ENCODE results near the gene PTPRA. TPM values are rescaled to one million over a fixed set of nuclear protein-coding genes. Genes with fewer than 3 reads are reported as not detected.
A peak's percentile ranks its signal among the peaks of the same experiment; 100 is the strongest.

Gene PTPRA
- total RNA-seq, 1 experiment from 2014 or later: 45.2 TPM

DNA sequence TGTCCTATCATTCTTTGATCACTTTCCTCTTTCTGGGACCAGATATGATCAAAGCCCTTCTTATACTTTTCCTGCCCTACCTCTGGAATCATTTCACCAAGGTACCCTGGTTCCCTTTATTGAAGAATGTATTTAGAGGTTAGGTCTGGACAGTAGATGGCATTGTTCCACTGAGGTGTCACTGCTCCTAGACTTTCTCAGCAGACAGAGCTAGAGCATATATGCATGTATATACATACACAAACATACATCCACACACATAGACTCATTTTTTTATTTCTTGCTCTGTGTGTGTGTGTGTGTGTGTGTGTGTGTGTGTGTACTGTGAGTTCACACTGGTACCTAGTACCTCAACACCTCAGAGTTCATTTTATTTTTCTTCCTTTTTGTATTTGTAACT is 40.9 kb downstream of the PTPRA start:
- Histone ChIP-seq H3K14ac (ENCODE audit: insufficient read depth, low read length) (no peak overlapping the region), H3K4me1 (ENCODE audit: insufficient read depth, low read length) (peaks cover 4% of the 10 kb centered on the region), H3K23ac (ENCODE audit: insufficient read length, low read depth, low read length) (no peak overlapping the region), H4K20me1 (ENCODE audit: control insufficient read depth, insufficient read depth, insufficient read length) (no peaks in the 10 kb centered on the region), H2BK120ac (ENCODE audit: low read depth, low read length, poor library complexity, severe bottlenecking) (no peak overlapping the region), H3K56ac (ENCODE audit: insufficient read length, low read depth, low read length) (no peak overlapping the region), H3K27me3 (ENCODE audit: insufficient read depth, low read length) (no peaks in the 10 kb centered on the region), H3K9ac (ENCODE audit: extremely low read depth, insufficient read length, low read length) (no peak overlapping the region), H4K8ac (replicated peaks; ENCODE audit: insufficient read length, low read depth, low read length) (no peak overlapping the region), H3T11ph (ENCODE audit: low read length) (no peak overlapping the region), H3K27ac (ENCODE audit: insufficient read length, low read depth, low read length) (no peak overlapping the region), H4K91ac (ENCODE audit: insufficient read length, low read depth, low read length) (no peak overlapping the region), H4K5ac (ENCODE audit: insufficient read length, low read depth, low read length) (no peak overlapping the region), H3K79me1 (ENCODE audit: insufficient read depth, low read depth, low read length, poor library complexity, severe bottlenecking) (peaks cover 3% of the 10 kb centered on the region), H3K4me2 (ENCODE audit: insufficient read depth, insufficient read length, low read length) (no peak overlapping the region), H3K18ac (ENCODE audit: insufficient read length, low read depth, low read length) (no peak overlapping the region), H2AK5ac (ENCODE audit: insufficient read length, low read length) (no peak overlapping the region), H3K9me3 (ENCODE audit: control insufficient read depth, low read depth, low read length) (no peaks in the 10 kb centered on the region), H2BK20ac (ENCODE audit: low read depth, low read length, poor library complexity, severe bottlenecking) (no peak overlapping the region), H3K4ac (ENCODE audit: low read depth, low read length) (no peak overlapping the region), H2BK15ac (ENCODE audit: low read depth, low read length) (no peak overlapping the region), H2AFZ (ENCODE audit: low read length) (no peak overlapping the region), H2BK5ac (ENCODE audit: insufficient read length, low read length) (no peak overlapping the region), H3K79me2 (ENCODE audit: insufficient read depth, low read length) (no peaks in the 10 kb centered on the region; the same call in 1 of the 2 replicates), H3K23me2 (ENCODE audit: insufficient read length, low read depth, low read length, poor library complexity, severe bottlenecking) (no peaks in the 10 kb centered on the region), H2BK12ac (ENCODE audit: insufficient read length, low read depth, low read length) (no peak overlapping the region)
- DNase-seq: no peak
- 0 out of 7 replicates have a peak overlapping the region, but pooled peaks of 1 of the 3 experiments have one; percentile 38 for H3K27ac Mint-ChIP-seq
- H3K4me1 Mint-ChIP-seq: peaks cover 16 to 23% of the 10 kb centered on the region in 2 experiments
- H3K9me3 Mint-ChIP-seq: no peaks in the 10 kb centered on the region
- TF ChIP-seq, protein P1, sequence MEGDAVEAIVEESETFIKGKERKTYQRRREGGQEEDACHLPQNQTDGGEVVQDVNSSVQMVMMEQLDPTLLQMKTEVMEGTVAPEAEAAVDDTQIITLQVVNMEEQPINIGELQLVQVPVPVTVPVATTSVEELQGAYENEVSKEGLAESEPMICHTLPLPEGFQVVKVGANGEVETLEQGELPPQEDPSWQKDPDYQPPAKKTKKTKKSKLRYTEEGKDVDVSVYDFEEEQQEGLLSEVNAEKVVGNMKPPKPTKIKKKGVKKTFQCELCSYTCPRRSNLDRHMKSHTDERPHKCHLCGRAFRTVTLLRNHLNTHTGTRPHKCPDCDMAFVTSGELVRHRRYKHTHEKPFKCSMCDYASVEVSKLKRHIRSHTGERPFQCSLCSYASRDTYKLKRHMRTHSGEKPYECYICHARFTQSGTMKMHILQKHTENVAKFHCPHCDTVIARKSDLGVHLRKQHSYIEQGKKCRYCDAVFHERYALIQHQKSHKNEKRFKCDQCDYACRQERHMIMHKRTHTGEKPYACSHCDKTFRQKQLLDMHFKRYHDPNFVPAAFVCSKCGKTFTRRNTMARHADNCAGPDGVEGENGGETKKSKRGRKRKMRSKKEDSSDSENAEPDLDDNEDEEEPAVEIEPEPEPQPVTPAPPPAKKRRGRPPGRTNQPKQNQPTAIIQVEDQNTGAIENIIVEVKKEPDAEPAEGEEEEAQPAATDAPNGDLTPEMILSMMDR (conservative IDR thresholded peaks at IDR 0.05): no peak
- H3K36me3 Mint-ChIP-seq (ENCODE audit: insufficient read depth in 1 of 3, low read depth in 3 of 3): peaks cover 0 to 4% (median 3%) of the 10 kb centered on the region in 3 experiments; a peak in 5 of 7 replicates
- H3K4me3 Mint-ChIP-seq: no peak overlapping the region
- no peaks in the 10 kb centered on the region for H3K27me3 Mint-ChIP-seq (ENCODE audit: low read depth)
